Astrocyte of the spinal cord (primary cell): Measurements from ENCODE around the gene LRRC73.

Experiments used
- DNase-seq: peaks from one replicate; pipeline ENCODE4 v3.0.0; 2011; ENCODE audit warnings: low read depth, low spot score
- H3K4me3 ChIP-seq: 2 replicates; pipeline ENCODE4 v1.5.1; 2011; ENCODE audit warnings: low read depth, mild to moderate bottlenecking, low read length, moderate library complexity
- in situ Hi-C: cut with HindIII; loops from 2 replicates; pipeline ENCODE4 v1.10.0; 2017; ENCODE audit warnings: low sequenced_read_pairs
- TF ChIP-seq, protein P1 (sequence below): IDR thresholded peaks from 2 replicates; pipeline ENCODE4 v1.5.1; 2012; ENCODE audit warnings: low read depth, mild to moderate bottlenecking, low read length, inconsistent platforms

The LRRC73 gene

DNA sequence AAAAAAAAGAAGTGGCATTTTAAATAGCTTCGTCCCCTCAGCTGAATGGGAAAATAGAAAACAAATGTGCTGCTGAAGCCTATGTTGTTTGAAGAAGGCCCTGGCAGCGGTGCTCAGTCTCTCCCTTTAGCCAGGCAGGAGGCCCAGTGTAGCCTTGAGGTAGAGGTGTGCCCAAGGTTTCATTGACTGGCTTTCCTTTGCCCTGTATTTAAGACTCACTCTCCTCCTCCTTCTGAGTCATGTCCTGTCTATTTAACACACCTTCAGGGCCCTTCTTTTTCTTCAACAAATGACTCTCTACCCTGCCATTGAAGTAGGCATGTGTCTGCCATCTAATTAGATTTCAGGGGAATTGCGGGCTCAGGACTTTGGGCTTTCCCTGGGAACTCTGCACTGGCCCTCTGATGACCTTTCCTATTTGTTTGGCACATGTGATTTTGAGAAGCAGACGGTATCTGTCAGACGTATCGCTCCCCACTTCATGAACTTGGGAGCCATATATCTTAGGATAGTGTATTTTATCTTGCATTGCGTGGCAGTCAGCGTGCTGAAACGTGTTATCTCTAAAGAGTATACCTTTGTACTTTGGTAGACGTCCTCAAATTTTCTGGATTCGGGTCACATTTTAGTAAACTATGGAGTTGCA lies 28.4 kb downstream of the LRRC73 start:
- in situ Hi-C loops: no loop called here

GRCh38 chr6:43481075-43481474 lies 29.1 kb downstream of the LRRC73 start:
- no peak overlapping the region for H3K4me3 ChIP-seq
- in situ Hi-C loops: no loop called here
- TF ChIP-seq, protein P1, sequence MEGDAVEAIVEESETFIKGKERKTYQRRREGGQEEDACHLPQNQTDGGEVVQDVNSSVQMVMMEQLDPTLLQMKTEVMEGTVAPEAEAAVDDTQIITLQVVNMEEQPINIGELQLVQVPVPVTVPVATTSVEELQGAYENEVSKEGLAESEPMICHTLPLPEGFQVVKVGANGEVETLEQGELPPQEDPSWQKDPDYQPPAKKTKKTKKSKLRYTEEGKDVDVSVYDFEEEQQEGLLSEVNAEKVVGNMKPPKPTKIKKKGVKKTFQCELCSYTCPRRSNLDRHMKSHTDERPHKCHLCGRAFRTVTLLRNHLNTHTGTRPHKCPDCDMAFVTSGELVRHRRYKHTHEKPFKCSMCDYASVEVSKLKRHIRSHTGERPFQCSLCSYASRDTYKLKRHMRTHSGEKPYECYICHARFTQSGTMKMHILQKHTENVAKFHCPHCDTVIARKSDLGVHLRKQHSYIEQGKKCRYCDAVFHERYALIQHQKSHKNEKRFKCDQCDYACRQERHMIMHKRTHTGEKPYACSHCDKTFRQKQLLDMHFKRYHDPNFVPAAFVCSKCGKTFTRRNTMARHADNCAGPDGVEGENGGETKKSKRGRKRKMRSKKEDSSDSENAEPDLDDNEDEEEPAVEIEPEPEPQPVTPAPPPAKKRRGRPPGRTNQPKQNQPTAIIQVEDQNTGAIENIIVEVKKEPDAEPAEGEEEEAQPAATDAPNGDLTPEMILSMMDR: no peak
- no peak for DNase-seq

More for the DNA sequence above, 28.4 kb downstream of the LRRC73 start:
- TF ChIP-seq, protein P1: no peak
- no peak overlapping the region for H3K4me3 ChIP-seq
- no peak for DNase-seq

DNA sequence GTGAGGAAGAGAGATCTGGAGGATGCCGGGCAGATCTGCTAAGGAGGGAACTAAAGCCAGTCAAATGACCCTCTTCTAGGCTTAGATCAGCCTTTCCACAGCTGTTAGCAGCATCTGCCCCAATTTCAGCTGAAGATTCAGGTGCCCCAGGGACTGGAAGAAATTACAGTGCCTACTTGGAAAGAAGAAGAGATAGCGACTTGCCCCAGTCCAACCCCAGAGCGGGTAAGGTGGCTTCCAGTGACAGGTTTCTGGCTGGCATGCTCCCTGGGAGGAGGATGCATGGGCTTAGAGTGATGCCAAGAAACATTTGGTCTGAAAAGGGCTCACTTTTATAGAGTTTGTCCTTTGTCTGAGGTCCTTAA lies 32.2 kb downstream of the LRRC73 start:
- no peak for DNase-seq
- TF ChIP-seq, protein P1: no peak
- in situ Hi-C loops: no loop called here
- H3K4me3 ChIP-seq: peak overlapping the region; percentile 76

GRCh38 chr6:43477235-43478007 lies 32.7 kb downstream of the LRRC73 start, which contains the start of gene TJAP1:
Gene TJAP1, plus strand, starts transcription at chr6:43477570. Its CDS starts 21,432 bp downstream, at chr6:43499002.
- peak; percentile 90 for DNase-seq
- TF ChIP-seq, protein P1: no peak
- H3K4me3 ChIP-seq: peak within 1 kb of the TSS; percentile 76
- in situ Hi-C loops: no loop called here

- TF ChIP-seq, protein P1: no peak
- H3K4me3 ChIP-seq: peak overlapping the region; percentile 76
- no peak for DNase-seq
- in situ Hi-C loops: no loop called here
Observed at GRCh38 chr6:43476746-43477145, 33.4 kb downstream of the LRRC73 start.

GRCh38 chr6:43475516-43475915 lies 34.6 kb downstream of the LRRC73 start:
- H3K4me3 ChIP-seq: no peak overlapping the region
- in situ Hi-C loops: no loop called here
- DNase-seq: no peak
- TF ChIP-seq, protein P1: no peak
